Measurements from ENCODE around the gene PSD4.

DNA sequence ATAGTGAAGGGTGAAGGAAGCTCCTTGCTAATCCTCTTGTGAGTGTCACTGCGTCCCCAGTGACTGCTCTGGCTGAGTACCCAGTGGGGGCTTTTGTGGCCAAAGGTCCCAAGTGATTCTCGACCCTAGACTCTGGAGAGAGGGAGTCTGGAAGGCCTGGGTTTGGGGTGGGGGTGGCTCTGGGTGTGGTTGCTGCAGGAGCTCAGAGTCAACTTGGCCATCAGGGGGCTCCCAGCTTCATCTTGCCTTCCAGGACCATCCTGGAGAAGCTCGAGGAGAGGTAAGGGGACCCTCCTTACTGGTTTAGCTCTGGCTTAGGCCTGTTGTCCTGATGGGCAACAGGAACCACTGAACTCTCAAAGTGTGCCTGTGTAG lies 592 bp downstream of the PSD4 start:
- TF ChIP-seq, protein P1, sequence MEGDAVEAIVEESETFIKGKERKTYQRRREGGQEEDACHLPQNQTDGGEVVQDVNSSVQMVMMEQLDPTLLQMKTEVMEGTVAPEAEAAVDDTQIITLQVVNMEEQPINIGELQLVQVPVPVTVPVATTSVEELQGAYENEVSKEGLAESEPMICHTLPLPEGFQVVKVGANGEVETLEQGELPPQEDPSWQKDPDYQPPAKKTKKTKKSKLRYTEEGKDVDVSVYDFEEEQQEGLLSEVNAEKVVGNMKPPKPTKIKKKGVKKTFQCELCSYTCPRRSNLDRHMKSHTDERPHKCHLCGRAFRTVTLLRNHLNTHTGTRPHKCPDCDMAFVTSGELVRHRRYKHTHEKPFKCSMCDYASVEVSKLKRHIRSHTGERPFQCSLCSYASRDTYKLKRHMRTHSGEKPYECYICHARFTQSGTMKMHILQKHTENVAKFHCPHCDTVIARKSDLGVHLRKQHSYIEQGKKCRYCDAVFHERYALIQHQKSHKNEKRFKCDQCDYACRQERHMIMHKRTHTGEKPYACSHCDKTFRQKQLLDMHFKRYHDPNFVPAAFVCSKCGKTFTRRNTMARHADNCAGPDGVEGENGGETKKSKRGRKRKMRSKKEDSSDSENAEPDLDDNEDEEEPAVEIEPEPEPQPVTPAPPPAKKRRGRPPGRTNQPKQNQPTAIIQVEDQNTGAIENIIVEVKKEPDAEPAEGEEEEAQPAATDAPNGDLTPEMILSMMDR (IDR thresholded peaks at IDR 0.05): no peak
- TF ChIP-seq POLR2A (IDR thresholded peaks at IDR 0.05; ENCODE audit: low read length): no peak
- no peak for TF ChIP-seq RAD21 (conservative IDR thresholded peaks at IDR 0.05 in 1 of 2, IDR thresholded peaks at IDR 0.05 in 1 of 2)
- TF ChIP-seq, protein P2, sequence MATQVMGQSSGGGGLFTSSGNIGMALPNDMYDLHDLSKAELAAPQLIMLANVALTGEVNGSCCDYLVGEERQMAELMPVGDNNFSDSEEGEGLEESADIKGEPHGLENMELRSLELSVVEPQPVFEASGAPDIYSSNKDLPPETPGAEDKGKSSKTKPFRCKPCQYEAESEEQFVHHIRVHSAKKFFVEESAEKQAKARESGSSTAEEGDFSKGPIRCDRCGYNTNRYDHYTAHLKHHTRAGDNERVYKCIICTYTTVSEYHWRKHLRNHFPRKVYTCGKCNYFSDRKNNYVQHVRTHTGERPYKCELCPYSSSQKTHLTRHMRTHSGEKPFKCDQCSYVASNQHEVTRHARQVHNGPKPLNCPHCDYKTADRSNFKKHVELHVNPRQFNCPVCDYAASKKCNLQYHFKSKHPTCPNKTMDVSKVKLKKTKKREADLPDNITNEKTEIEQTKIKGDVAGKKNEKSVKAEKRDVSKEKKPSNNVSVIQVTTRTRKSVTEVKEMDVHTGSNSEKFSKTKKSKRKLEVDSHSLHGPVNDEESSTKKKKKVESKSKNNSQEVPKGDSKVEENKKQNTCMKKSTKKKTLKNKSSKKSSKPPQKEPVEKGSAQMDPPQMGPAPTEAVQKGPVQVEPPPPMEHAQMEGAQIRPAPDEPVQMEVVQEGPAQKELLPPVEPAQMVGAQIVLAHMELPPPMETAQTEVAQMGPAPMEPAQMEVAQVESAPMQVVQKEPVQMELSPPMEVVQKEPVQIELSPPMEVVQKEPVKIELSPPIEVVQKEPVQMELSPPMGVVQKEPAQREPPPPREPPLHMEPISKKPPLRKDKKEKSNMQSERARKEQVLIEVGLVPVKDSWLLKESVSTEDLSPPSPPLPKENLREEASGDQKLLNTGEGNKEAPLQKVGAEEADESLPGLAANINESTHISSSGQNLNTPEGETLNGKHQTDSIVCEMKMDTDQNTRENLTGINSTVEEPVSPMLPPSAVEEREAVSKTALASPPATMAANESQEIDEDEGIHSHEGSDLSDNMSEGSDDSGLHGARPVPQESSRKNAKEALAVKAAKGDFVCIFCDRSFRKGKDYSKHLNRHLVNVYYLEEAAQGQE (IDR thresholded peaks at IDR 0.05): no peak

Data from A549 (cell line).